Tibial nerve (tissue), 4 donors: Measurements from ENCODE around the gene GGTLC3. TPM values are rescaled to one million over a fixed set of nuclear protein-coding genes. Genes with fewer than 3 reads are reported as not detected.
"Not testable (repeated sequence)": the region's sequence is repeated elsewhere in the genome, so short reads cannot be mapped to it uniquely, and the experiment has no call there.

Experiments used
- DNase-seq, 2 donors: peaks; one replicate each; pipeline ENCODE4 v3.0.0-alpha.2; 2019; ENCODE audit warnings: low spot score in 2 of 2
- H3K27ac ChIP-seq, 4 donors: fragments of 200-600 bp; sonication (generic) in 3 of 4; one replicate each; pipeline ENCODE4 v1.5.1; 2017 to 2019; ENCODE audit warnings: mild to moderate bottlenecking in 1 of 4
- H3K27me3 ChIP-seq, 2 donors: fragments of 200-600 bp; sonication (generic) in 1 of 2; one replicate each; pipeline versions ENCODE4 v1.5.1 to v1.6.0; 2017 to 2019
- H3K36me3 ChIP-seq, 3 donors: fragments of 200-600 bp; sonication (generic); one replicate each; pipeline ENCODE4 v1.5.1; 2018 to 2019
- H3K4me1 ChIP-seq, 4 donors: fragments of 200-600 bp; sonication (generic) in 3 of 4; one replicate each; pipeline ENCODE4 v1.5.1; 2017 to 2019
- H3K4me3 ChIP-seq, 4 donors: fragments of 200-600 bp; sonication (generic) in 3 of 4; one replicate each; pipeline ENCODE4 v1.5.1; 2017 to 2019; ENCODE audit warnings: mild to moderate bottlenecking in 1 of 4, moderate library complexity in 1 of 4
- H3K9me3 ChIP-seq, 4 donors: fragments of 200-600 bp; sonication (generic) in 3 of 4; one replicate each; pipeline ENCODE4 v1.5.1; 2017 to 2019
- WGBS, 2 donors: methylation state at CpG; one replicate each; pipeline ENCODE4 v1.1.5; 2018; 5-methylcytosine and 5-hydroxymethylcytosine counted together
- total RNA-seq, 4 donors: library from RNA; depleted of rRNA; stranded (reverse); fragments of >200 nt; gene quantifications; one replicate each; pipeline ENCODE4 v1.1.0, GENCODE V29; 2016

GGTLC3 gene
- not detected for total RNA-seq

- H3K27ac ChIP-seq, H3K4me1 ChIP-seq, H3K36me3 ChIP-seq, H3K27me3 ChIP-seq, H3K9me3 ChIP-seq, DNase-seq, H3K4me3 ChIP-seq: not testable (repeated sequence)
- no CpG with 5 or more reads among the region's 5 CpGs for WGBS, 2 donors
Observed at GRCh38 chr22:18518061-18518460, at the start of gene GGTLC3. GGTLC3 (minus strand) TSS chr22:18518161; CDS start chr22:18517897, 264 bp downstream.

- H3K27me3 ChIP-seq, H3K9me3 ChIP-seq, H3K4me3 ChIP-seq, H3K36me3 ChIP-seq, H3K4me1 ChIP-seq, H3K27ac ChIP-seq, DNase-seq: not testable (repeated sequence)
- no CpG with 5 or more reads among the region's 16 CpGs for WGBS, 2 donors
Observed at GRCh38 chr22:18560099-18560974, 42.4 kb upstream of the GGTLC3 start.

GRCh38 chr22:18558939-18559338 is 41.0 kb upstream of the GGTLC3 start:
- not testable (repeated sequence) for DNase-seq, H3K36me3 ChIP-seq, H3K27ac ChIP-seq, H3K4me1 ChIP-seq, H3K27me3 ChIP-seq, H3K4me3 ChIP-seq, H3K9me3 ChIP-seq
- WGBS, 2 donors = no CpG with 5 or more reads among the region's 6 CpGs

GRCh38 chr22:18558516-18558915 is 40.6 kb upstream of the GGTLC3 start:
- H3K27me3 ChIP-seq, H3K4me1 ChIP-seq, DNase-seq, H3K4me3 ChIP-seq, H3K36me3 ChIP-seq, H3K27ac ChIP-seq, H3K9me3 ChIP-seq: not testable (repeated sequence)
- WGBS, 2 donors = no CpG with 5 or more reads among the region's 4 CpGs

- not testable (repeated sequence) for H3K27me3 ChIP-seq, H3K27ac ChIP-seq, H3K4me1 ChIP-seq, H3K36me3 ChIP-seq, DNase-seq, H3K4me3 ChIP-seq, H3K9me3 ChIP-seq
- WGBS, 2 donors = no CpG with 5 or more reads among the region's 22 CpGs
Observed at GRCh38 chr22:18554280-18555256, 36.6 kb upstream of the GGTLC3 start.

- H3K27me3 ChIP-seq, H3K27ac ChIP-seq, H3K36me3 ChIP-seq, H3K4me3 ChIP-seq, DNase-seq, H3K4me1 ChIP-seq, H3K9me3 ChIP-seq: not testable (repeated sequence)
- WGBS, 2 donors = no CpG with 5 or more reads among the region's 19 CpGs
Observed at GRCh38 chr22:18552839-18553597, 35.1 kb upstream of the GGTLC3 start.

GRCh38 chr22:18551046-18551445 is 33.1 kb upstream of the GGTLC3 start:
- not testable (repeated sequence) for H3K36me3 ChIP-seq, H3K4me3 ChIP-seq, H3K9me3 ChIP-seq, H3K27ac ChIP-seq, DNase-seq, H3K4me1 ChIP-seq, H3K27me3 ChIP-seq
- WGBS, 2 donors = no CpG with 5 or more reads among the region's 7 CpGs

- not testable (repeated sequence) for H3K36me3 ChIP-seq, H3K4me3 ChIP-seq, H3K27me3 ChIP-seq, H3K4me1 ChIP-seq, H3K9me3 ChIP-seq, H3K27ac ChIP-seq, DNase-seq
- no CpG with 5 or more reads among the region's 13 CpGs for WGBS, 2 donors
Observed at GRCh38 chr22:18549458-18550179, 31.7 kb upstream of the GGTLC3 start.

- not testable (repeated sequence) for H3K27me3 ChIP-seq, H3K27ac ChIP-seq, H3K36me3 ChIP-seq, H3K4me1 ChIP-seq, DNase-seq, H3K9me3 ChIP-seq, H3K4me3 ChIP-seq
- no CpG with 5 or more reads among the region's 13 CpGs for WGBS, 2 donors
Observed at GRCh38 chr22:18544615-18545014, 26.7 kb upstream of the GGTLC3 start.

- H3K27ac ChIP-seq, H3K4me3 ChIP-seq, H3K36me3 ChIP-seq, H3K9me3 ChIP-seq, DNase-seq, H3K27me3 ChIP-seq, H3K4me1 ChIP-seq: not testable (repeated sequence)
- no CpG with 5 or more reads among the region's 11 CpGs for WGBS, 2 donors
Observed at GRCh38 chr22:18543400-18543799, 25.4 kb upstream of the GGTLC3 start.

GRCh38 chr22:18539994-18540393 is 22.0 kb upstream of the GGTLC3 start:
- H3K9me3 ChIP-seq, H3K36me3 ChIP-seq, H3K27me3 ChIP-seq, H3K4me3 ChIP-seq, H3K27ac ChIP-seq, DNase-seq, H3K4me1 ChIP-seq: not testable (repeated sequence)
- no CpG with 5 or more reads among the region's 6 CpGs for WGBS, 2 donors

- not testable (repeated sequence) for H3K4me1 ChIP-seq
- WGBS, 2 donors = no CpG with 5 or more reads among the region's 12 CpGs
Observed at GRCh38 chr22:18534315-18534714, 16.4 kb upstream of the GGTLC3 start.

More at GRCh38 chr22:18534315-18534714, 16.4 kb upstream of the GGTLC3 start:
- H3K4me3 ChIP-seq, DNase-seq, H3K27ac ChIP-seq, H3K27me3 ChIP-seq, H3K36me3 ChIP-seq, H3K9me3 ChIP-seq: not testable (repeated sequence)
